Activated naive CD4-positive, alpha-beta T cell treated with anti-CD3 and anti-CD28 coated beads, Interleukin-2, amount 50 U/mL, for 72 hours (primary cell): ENCODE measurements around the gene GNAS. TPM values are rescaled to one million over a fixed set of nuclear protein-coding genes. Genes with fewer than 3 reads are reported as not detected.
A peak's percentile ranks its signal among the peaks of the same experiment; 100 is the strongest.
"Not testable (repeated sequence)": the region's sequence is repeated elsewhere in the genome, so short reads cannot be mapped to it uniquely, and the experiment has no call there.

Experiments
- ATAC-seq, 2 donors: fragments of 150-1000 bp; cut with Tn5 transposase; 2 replicates each; pipeline ENCODE4 v1.10.0; 2021; ENCODE audit warnings: mild to moderate bottlenecking in 2 of 2, moderate library complexity in 2 of 2
- DNase-seq, 2 donors: peaks; one replicate each; pipeline ENCODE4 v3.0.0; 2021 to 2022; ENCODE audit warnings: low spot score in 2 of 2
- H3K27ac Mint-ChIP-seq, 2 donors: one replicate each; pipeline ENCODE4 v1.8.0; 2022; ENCODE audit warnings: mild to moderate bottlenecking in 2 of 2, mixed read lengths in 2 of 2
- H3K36me3 Mint-ChIP-seq, 2 donors: one replicate each; pipeline ENCODE4 v1.8.0; 2022; ENCODE audit warnings: mixed read lengths in 2 of 2
- H3K9me3 Mint-ChIP-seq, 2 donors: one replicate each; pipeline ENCODE4 v1.8.0; 2022; ENCODE audit warnings: mixed read lengths in 2 of 2
- total RNA-seq, 2 donors: library from RNA; stranded (reverse); gene quantifications; one replicate each; pipeline ENCODE4 v1.2.3, GENCODE V29; 2022

Gene GNAS
- 100 to 1,000 TPM; 624 to 863 TPM for total RNA-seq

DNA sequence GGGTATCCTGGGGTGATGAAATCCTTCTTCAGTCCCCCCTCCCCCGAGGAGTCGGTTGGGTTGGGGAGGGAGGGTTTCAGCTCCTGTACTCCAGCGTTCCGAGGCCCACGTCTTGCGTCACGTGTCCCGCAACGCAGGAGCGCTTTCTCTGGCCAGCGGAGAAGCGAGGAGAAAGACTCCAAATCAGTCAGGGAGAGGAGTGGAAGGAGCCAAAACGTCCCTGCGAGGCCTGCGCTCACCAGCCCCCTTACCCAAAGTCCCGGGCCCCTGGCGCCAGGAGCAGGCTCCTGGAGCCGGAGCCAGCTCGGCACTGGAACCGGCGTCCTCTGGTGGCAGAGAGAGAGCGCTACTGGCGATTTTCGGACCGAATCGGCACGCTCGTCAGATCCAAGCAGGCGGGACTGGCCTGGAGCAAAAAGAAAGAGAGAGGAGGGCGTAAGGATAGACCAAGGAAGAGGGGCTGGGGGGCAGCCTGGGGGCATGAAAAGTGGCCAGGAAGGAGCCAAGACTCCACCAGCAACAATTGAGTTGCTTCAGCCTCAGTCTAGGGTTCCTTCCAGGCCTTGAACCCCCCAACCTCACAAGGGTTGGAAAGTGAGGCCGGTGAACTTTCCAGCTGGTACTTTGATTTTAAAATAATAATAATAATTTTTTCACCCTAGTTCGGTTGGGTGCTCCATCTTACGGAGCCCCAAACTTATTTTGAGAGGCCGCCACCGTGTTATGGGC is at the start of gene GNAS:
Gene GNAS, plus strand, starts transcription at position 174 of the 729 bp plus-strand sequence.
- Mint-ChIP-seq H3K9me3 (no peaks in the 10 kb centered on the region), H3K36me3 (peaks cover 7 to 18% of the 10 kb centered on the region in 2 donors), H3K27ac (peak within 1 kb of the TSS in 1 of 2 donors; percentile 24)
- ATAC-seq (peak; percentile 25 to 51), DNase-seq (peak in 1 of 2 donors; percentile 68)

GRCh38 chr20:58803533-58803932 is 49.0 kb upstream of the GNAS start:
- ATAC-seq (no peak), DNase-seq (no peak)
- no peaks in the 10 kb centered on the region for H3K9me3 Mint-ChIP-seq
- H3K36me3 Mint-ChIP-seq: no peaks in the 10 kb centered on the region
- no peak overlapping the region for H3K27ac Mint-ChIP-seq

DNA sequence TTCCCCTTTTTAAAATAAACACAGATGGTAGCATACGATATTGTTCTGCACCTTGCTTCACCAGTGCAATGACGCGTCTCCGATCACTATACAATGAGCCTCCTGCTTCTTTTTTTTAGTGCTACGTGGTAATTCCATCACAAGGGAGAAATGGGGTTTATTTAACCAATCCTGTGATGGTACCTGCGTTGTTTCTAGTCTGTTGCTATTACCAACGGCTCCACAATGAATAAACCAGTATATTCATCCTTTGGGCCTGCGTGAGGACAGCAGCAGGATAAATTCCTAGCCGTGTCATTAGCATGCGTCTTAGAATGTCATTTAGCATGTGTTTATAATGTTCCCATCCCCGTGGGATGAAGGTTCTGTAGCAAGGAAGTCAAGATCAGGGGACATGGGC is 44.7 kb upstream of the GNAS start:
- no peak for ATAC-seq
- Mint-ChIP-seq H3K36me3 (no peaks in the 10 kb centered on the region), H3K27ac (no peak overlapping the region), H3K9me3 (no peaks in the 10 kb centered on the region)
- no peak for DNase-seq

GRCh38 chr20:58808271-58809046 is 44.1 kb upstream of the GNAS start:
- Mint-ChIP-seq H3K27ac (no peak overlapping the region), H3K9me3 (no peaks in the 10 kb centered on the region), H3K36me3 (no peaks in the 10 kb centered on the region)
- no peak for DNase-seq
- no peak for ATAC-seq

DNA sequence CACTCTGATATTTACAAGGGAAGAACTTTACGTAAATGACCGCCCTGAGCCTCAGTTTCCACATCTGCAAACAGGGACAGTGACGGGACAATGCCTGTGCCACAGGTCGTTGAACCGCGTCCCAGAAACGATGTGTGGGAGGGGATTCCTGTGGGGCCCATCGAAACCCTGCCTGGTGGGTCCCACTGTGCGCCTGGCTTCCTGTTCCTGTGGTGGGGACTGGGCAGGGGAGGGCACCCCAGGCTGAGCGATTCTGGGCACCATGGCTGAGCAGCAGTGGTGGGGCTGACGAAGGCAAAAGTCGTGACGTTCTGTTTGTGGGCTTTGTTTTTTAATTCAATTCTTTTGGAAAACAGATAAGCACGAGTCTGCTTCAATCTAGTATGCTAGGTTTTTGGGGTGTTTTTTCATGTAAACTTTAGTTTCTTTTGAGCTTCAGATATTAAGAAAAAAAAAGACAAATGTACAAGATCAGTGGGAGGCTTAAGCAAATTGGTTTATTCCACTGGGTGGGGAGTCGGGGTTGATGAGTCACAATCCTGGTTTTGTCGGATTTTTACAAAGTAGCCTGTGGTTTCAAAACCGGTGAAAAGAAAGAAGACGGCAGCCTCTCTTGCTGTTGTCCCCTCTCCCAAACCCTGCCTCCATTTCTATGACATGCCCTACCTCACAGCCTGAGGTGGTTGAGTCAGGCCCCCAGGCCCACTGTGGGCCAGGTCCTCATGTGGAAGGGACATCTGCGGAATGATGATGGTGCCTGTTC is 42.2 kb upstream of the GNAS start:
- ATAC-seq: peak in 1 of 2 donors; percentile 50
- Mint-ChIP-seq H3K9me3 (no peaks in the 10 kb centered on the region), H3K36me3 (no peaks in the 10 kb centered on the region), H3K27ac (peak overlapping the region; percentile 45 to 81)
- no peak for DNase-seq

DNA sequence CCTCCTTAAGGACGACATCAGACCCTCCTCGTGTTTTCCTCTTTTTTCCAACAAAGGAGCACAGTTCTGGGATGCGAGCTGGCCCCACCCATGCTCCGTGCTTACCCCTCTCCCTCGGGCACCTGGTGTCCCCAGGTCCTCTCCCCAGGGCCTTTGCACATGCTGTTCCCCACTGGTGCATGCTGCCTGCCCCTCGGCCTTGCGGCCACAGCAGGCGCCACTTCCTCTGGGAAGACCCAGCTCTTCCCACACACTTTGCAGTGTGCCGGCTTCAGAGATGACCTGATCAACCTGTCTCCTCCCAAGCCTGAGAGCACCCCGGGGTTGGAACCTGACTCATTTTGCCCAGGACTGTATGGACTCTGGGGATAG is 41.7 kb upstream of the GNAS start:
- DNase-seq (no peak), ATAC-seq (no peak)
- Mint-ChIP-seq H3K9me3 (no peaks in the 10 kb centered on the region), H3K27ac (peak overlapping the region in 1 of 2 donors; percentile 45), H3K36me3 (no peaks in the 10 kb centered on the region)

DNA sequence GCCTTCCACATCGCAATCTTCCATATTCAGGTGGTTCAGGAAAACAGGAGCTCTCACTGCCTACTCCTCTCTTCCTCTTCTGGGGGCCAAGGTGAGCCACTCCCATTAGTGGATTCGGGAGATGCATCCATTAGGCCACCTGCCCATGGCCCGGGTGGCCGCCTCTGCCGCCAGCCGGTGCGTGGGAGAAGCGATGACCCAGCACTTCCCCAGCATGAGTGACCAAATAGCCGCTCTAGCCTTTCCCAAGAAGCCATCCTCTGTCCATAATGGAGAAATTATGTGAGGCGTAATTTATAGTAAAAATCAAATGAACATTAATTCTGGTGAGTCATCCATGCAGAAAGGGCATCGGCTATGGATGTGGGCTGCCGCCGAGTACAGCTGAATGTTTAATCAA is 41.2 kb upstream of the GNAS start:
- Mint-ChIP-seq H3K27ac (peak overlapping the region; percentile 45 to 75), H3K36me3 (no peaks in the 10 kb centered on the region), H3K9me3 (no peaks in the 10 kb centered on the region)
- DNase-seq (no peak), ATAC-seq (no peak)

- ATAC-seq: no peak
- Mint-ChIP-seq H3K36me3 (no peaks in the 10 kb centered on the region), H3K9me3 (no peaks in the 10 kb centered on the region), H3K27ac (no peak overlapping the region)
- DNase-seq: no peak
Observed at GRCh38 chr20:58813369-58813768, 39.1 kb upstream of the GNAS start.

DNA sequence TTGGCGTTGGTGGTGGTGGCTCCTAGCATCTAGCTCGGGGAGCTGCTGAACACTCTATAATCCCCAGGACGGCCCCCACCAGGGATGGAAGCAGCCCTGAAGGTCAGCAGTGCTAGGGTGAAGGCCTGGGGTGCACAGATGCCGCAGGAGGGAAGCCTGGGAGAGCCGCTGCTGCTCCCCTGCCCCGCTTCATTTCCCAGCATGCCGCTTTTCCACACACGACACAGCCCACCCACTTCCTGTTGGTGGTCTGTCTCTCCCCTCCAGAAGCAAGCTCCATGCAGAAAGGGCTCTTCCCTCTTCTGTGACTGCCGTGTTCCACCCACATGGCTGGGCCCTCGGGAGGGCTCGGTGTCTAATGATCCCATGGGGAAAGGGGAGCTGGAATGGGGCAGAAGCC is 37.1 kb upstream of the GNAS start:
- no peak for ATAC-seq
- Mint-ChIP-seq H3K36me3 (peaks cover 3% of the 10 kb centered on the region in 2 donors), H3K27ac (no peak overlapping the region), H3K9me3 (no peaks in the 10 kb centered on the region)
- DNase-seq: no peak

GRCh38 chr20:58816051-58816450 is 36.5 kb upstream of the GNAS start:
- H3K36me3 Mint-ChIP-seq: peaks cover 9% of the 10 kb centered on the region in 2 donors
- no peak overlapping the region for H3K27ac Mint-ChIP-seq
- DNase-seq: no peak
- peaks cover 0 to 5% of the 10 kb centered on the region in 2 donors for H3K9me3 Mint-ChIP-seq
- ATAC-seq: no peak

DNA sequence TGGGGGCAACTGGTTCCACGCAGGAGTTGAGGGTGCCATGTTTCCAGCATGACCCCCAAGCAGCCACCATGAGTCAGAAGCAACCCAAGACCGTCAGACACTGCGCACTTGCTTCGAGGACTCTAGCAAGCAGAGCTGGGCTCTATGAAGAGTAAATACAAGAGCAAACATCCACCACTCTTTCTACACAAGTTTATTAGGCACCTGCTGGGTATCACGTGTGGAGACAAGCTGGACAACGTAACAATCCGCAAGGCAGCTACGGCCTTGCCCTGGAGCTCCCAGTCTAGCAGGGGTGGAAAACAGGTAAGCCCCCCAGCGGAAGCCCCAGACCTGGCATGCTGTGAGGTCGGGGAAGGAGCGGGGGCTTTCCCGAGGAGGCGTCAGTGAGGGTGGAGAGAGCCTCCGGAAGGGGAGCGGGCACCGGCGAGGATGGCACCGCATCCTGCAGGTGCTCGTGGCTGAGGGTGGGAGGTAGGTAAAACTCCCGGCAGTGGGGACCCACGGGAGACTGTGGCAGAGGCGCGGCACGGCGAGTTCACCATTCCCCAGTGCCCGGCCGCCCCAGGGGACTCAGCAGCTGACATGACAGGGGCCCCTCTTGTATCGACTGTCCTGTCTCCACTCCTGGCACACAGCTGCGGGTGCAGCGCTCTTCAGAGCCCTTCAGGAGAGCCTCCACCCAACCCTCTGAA is 35.4 kb upstream of the GNAS start:
- Mint-ChIP-seq H3K27ac (no peak overlapping the region), H3K9me3 (peaks cover 0 to 10% of the 10 kb centered on the region in 2 donors), H3K36me3 (peaks cover 14% of the 10 kb centered on the region in 2 donors)
- DNase-seq (no peak), ATAC-seq (no peak)

DNA sequence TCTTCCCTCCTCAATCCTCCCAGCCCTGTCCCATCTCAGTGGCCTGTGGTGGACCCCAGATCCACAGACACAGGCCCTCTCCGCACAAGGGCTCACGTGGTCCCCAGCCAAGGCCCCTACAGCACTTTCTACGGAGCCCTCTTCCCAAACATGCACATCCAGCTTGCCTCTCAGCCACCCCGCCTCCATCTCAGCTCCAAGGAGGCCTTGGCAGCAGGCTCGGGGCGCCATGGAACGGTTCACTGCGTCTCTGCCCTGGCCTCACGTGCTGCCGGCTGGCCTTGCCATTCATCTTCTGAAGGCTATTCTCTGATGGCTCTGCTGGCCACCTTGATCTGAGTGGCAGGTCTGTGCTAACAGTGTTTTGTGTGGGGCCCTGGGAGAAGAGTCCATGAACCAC is 34.8 kb upstream of the GNAS start:
- peaks cover 14% of the 10 kb centered on the region in 2 donors for H3K36me3 Mint-ChIP-seq
- H3K27ac Mint-ChIP-seq: no peak overlapping the region

DNA sequence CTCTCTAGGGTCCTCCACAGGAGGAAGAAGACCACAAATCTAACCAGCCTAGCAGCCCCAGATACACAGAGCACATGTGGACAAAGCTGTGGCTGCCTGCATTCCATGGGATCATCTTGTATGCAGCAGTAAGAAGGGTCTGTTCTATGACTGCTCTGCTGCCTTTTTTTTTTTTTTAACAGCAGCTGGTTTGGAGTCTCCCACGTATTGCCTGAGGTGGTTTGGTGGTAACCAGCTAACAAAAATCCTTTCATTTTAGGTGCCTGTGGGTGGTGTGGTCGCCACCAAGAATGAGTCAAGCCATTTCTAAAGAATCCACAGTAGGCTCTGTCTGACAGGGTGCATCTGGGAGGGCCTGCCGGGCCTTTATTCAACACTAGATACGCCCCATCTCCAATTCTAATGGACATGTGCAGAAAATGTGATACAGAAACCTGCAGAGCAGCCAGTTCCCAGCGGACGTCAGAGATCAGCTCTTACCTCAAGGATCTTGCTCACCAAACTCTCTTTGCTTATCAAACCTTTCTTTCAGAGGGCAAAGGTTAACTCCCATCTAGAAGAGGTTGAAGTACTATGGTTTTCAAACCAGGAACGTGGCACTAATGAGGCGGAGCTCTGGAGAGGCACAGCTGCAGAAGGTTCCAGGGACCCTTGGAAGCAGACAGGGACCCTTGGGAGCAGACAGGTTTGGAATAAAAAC is 33.8 kb upstream of the GNAS start:
- DNase-seq: peak; percentile 64 to 67
- peak; percentile 95 to 97 for ATAC-seq
- Mint-ChIP-seq H3K9me3 (peaks cover 0 to 10% of the 10 kb centered on the region in 2 donors), H3K27ac (peak overlapping the region; percentile 39 to 45), H3K36me3 (peaks cover 14% of the 10 kb centered on the region in 2 donors)

More for the DNA sequence above, 34.8 kb upstream of the GNAS start:
- ATAC-seq (no peak), DNase-seq (no peak)
- H3K9me3 Mint-ChIP-seq: peaks cover 0 to 10% of the 10 kb centered on the region in 2 donors

DNA sequence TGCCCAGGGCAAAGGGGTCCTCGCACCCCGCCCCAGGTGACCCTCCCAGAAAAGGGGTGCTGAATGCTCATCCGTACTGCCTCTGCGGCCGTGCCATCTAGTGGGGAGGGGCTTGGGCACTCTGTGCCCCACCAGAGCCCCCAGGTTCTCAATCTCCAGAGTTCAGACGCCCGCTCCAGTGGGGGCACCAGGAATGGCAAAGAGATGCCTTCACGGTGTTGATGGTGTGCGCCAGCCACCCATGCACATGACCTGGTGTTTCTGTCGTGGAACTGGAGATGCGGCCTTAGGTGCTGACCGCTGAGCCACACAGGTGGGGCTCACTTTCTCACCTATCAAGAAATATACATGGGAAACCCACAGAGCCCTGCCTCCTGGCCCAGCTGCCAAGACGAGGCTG is 32.6 kb upstream of the GNAS start:
- Mint-ChIP-seq H3K9me3 (peaks cover 0 to 10% of the 10 kb centered on the region in 2 donors), H3K36me3 (peaks cover 14% of the 10 kb centered on the region in 2 donors), H3K27ac (no peak overlapping the region)
- no peak for ATAC-seq
- no peak for DNase-seq

DNA sequence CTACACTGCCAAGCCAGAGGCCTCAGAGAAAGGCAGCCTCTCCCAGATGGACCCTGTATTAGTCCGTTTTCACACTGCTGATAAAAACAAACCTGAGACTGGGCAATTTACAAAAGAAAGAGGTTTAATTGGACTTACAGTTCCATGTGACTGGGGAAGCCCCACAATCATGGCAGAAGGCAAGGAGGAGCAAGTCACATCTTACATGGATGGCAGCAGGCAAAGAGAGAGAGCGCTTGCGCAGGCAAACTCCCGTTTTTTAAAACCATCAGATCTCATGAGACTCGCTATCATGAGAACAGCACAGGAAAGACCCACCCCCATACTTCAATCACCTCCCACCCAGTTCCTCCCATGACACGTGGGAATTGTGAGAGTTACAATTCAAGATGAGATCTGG is 32.0 kb upstream of the GNAS start:
- not testable (repeated sequence) for DNase-seq, H3K9me3 Mint-ChIP-seq, ATAC-seq
- Mint-ChIP-seq H3K36me3 (peaks cover 14% of the 10 kb centered on the region in 2 donors), H3K27ac (peak overlapping the region in 1 of 2 donors; percentile 44)

GRCh38 chr20:58822149-58822548 is 30.4 kb upstream of the GNAS start:
- no peak for DNase-seq
- Mint-ChIP-seq H3K27ac (no peak overlapping the region), H3K9me3 (peaks cover 0 to 10% of the 10 kb centered on the region in 2 donors), H3K36me3 (peaks cover 14% of the 10 kb centered on the region in 2 donors)
- no peak for ATAC-seq
